H1 (cell line): Measurements from ENCODE around the gene CIB2.

Experiments used
- CTCF ChIP-seq, 3 experiments: IDR thresholded peaks; 1 replicate in 2 of 3; 2 replicates in 1 of 3; pipeline versions ENCODE4 v1.5.1 to v1.6.1; 2011; ENCODE audit warnings: low read length in 3 of 3, mild to moderate bottlenecking in 3 of 3, inconsistent platforms in 2 of 3, low read depth in 1 of 3, moderate library complexity in 1 of 3; ENCODE audit not compliant: insufficient read depth in 1 of 3; ENCODE audit errors: control extremely low read depth in 1 of 3
- EP300 ChIP-seq, 2 experiments: IDR thresholded peaks; 1 replicate in 1 of 2; 2 replicates in 1 of 2; pipeline ENCODE4 v1.6.1; 2011 to 2012; ENCODE audit warnings: low read depth in 2 of 2, low read length in 2 of 2, mild to moderate bottlenecking in 2 of 2, borderline replicate concordance in 1 of 2, inconsistent platforms in 1 of 2, moderate library complexity in 1 of 2
- EZH2 ChIP-seq: fragments of 200-600 bp; sonication (generic); IDR thresholded peaks from 2 replicates; pipeline ENCODE4 v1.7.1; 2012; ENCODE audit warnings: low read depth, mild to moderate bottlenecking, moderate library complexity, low read length, inconsistent platforms; ENCODE audit not compliant: severe bottlenecking
- FOSL1 ChIP-seq: IDR thresholded peaks from 2 replicates; pipeline ENCODE4 v1.6.1; 2011; ENCODE audit warnings: mild to moderate bottlenecking, low read depth, low read length, moderate library complexity; ENCODE audit not compliant: insufficient read depth

- TF ChIP-seq EZH2 (no peak), CTCF (IDR thresholded peaks at IDR 0.05; ENCODE audit: control extremely low read depth in 1 of 3, insufficient read depth in 1 of 3, low read depth in 1 of 3, low read length in 3 of 3) (no peak), FOSL1 (no peak), EP300 (IDR thresholded peaks at IDR 0.05; ENCODE audit: borderline replicate concordance in 1 of 2, low read depth in 2 of 2, low read length in 2 of 2) (no peak)
These were observed 76.3 kb downstream of the CIB2 start for GRCh38 chr15:78054966-78055365.
